Jurkat, Clone E6-1 (cell line): Measurements from ENCODE around the gene DMRTC2.

Experiments used
- DNase-seq: peaks from one replicate; pipeline ENCODE4 v3.0.0-alpha.2; 2011; ENCODE audit warnings: low read depth, low spot score
- H3K4me3 ChIP-seq: 2 replicates; pipeline ENCODE4 v1.5.1; 2011; ENCODE audit warnings: mild to moderate bottlenecking, low read length, control low read depth, moderate library complexity

DMRTC2 gene

GRCh38 chr19:41883821-41884733 is 39.2 kb downstream of the DMRTC2 start:
- no peak for DNase-seq

GRCh38 chr19:41886761-41887710 is 42.2 kb downstream of the DMRTC2 start:
- peak; percentile 91 for DNase-seq
- peak overlapping the region; percentile 60 for H3K4me3 ChIP-seq

More at GRCh38 chr19:41883821-41884733, 39.2 kb downstream of the DMRTC2 start:
- peak overlapping the region; percentile 98 for H3K4me3 ChIP-seq

DNA sequence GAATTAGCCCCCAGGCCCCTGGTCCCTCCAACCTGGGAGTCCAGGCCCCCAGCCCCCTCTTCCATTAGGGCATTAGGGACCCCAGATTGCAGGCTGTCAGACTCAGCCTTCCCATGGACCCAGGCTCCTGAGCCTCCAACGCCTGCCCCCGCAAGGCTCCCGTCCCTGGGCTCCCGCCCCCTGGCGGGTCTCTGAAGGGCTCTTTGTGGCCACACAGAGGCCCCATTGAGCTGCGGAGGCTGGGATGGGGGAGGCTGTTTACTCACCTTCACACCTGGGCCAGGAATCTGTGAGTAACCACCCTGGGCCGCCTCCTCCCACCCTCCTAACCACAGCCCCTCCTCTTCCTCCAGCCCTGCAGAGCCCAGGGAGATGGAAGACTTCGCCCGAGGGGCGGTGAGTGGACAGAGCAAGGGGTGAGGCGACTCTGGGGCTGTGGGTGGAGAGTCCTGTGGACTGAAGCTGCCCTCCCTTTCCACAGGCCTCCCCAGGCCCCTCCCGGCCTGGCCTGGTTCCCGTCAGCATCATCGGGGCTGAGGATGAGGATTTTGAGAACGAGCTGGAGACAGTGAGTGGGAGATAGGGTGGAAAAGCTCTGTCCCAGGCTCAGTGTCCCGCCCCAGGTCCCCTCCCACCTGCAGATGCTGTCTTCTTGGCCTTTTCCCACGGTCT is 43.0 kb downstream of the DMRTC2 start:
- H3K4me3 ChIP-seq, result peak overlapping the region; percentile 60
- peak; percentile 79 for DNase-seq

GRCh38 chr19:41888926-41889325 is 44.1 kb downstream of the DMRTC2 start:
- DNase-seq, result no peak
- no peak overlapping the region for H3K4me3 ChIP-seq

DNA sequence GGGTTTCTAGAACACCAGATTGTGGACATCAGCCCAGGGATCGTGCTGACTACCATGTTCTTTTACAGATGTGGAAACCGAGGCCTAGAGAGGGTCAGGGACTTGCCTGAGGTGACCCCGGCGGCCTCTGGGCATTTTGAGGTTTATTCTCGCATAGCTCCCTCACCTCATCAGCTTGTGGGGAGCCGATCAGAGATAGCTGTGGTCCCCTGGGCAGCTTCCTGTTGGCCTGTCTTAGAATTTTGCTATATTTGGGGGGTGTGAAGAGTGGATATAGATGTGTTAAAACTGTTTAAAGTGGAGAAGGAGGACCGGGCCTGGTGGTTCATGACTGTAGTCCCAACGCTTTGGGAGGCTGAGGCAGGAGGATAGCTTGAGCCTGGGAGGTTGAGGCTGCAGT is 45.1 kb downstream of the DMRTC2 start:
- H3K4me3 ChIP-seq, result no peak overlapping the region
- DNase-seq, result no peak

- H3K4me3 ChIP-seq, result no peak overlapping the region
- DNase-seq, result no peak
Measured at GRCh38 chr19:41890936-41891335, 46.1 kb downstream of the DMRTC2 start.

- no peak for DNase-seq
- H3K4me3 ChIP-seq, result no peak overlapping the region
Measured at GRCh38 chr19:41892173-41892902, 47.5 kb downstream of the DMRTC2 start.

GRCh38 chr19:41893899-41894298 is 49.1 kb downstream of the DMRTC2 start:
- no peak overlapping the region for H3K4me3 ChIP-seq
- peak; percentile 48 for DNase-seq

- DNase-seq, result no peak
- H3K4me3 ChIP-seq, result no peak overlapping the region
Measured at GRCh38 chr19:41894350-41894749, 49.5 kb downstream of the DMRTC2 start.

GRCh38 chr19:41895745-41896580 is 51.1 kb downstream of the DMRTC2 start:
- H3K4me3 ChIP-seq, result no peak overlapping the region
- DNase-seq, result no peak

DNA sequence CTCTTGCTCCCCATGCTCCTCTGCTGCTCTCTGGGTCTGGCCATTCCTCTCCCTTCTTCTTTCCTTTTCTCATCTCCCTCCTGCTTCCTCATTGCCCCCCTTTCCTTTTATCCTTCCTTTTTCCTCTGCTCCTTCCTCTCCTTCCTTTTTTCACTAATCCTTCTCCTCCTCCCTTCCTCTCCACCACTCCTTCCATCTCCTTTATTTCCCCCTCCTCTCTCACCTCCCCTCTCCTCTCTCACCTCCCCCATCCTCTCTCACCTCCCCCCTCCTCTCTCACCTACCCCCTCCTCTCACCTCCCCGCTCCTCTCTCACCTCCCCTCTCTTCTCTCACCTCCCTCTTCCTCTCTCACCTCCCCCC is 51.7 kb downstream of the DMRTC2 start:
- no peak for DNase-seq

GRCh38 chr19:41897181-41897580 is 52.3 kb downstream of the DMRTC2 start:
- H3K4me3 ChIP-seq, result no peak overlapping the region
- DNase-seq, result no peak

More for the DNA sequence above, 51.7 kb downstream of the DMRTC2 start:
- H3K4me3 ChIP-seq, result no peak overlapping the region

GRCh38 chr19:41897820-41898219 is 53.0 kb downstream of the DMRTC2 start:
- no peak overlapping the region for H3K4me3 ChIP-seq
- no peak for DNase-seq

GRCh38 chr19:41898235-41898634 is 53.4 kb downstream of the DMRTC2 start:
- DNase-seq, result no peak
- H3K4me3 ChIP-seq, result no peak overlapping the region
